K562 (cell line): Measurements from ENCODE around the gene ZNF586. TPM values are rescaled to one million over a fixed set of nuclear protein-coding genes. Genes with fewer than 3 reads are reported as not detected.

Source experiments
- ADNP ChIP-seq: fragments of 200-800 bp; sonication (Bioruptor generic); IDR thresholded peaks from 2 replicates; pipeline ENCODE4 v1.6.1; 2016; ENCODE audit warnings: missing genetic modification characterization, missing compliant biosample characterization
- BRD9 ChIP-seq: fragments of 450-650 bp; IDR thresholded peaks from 2 replicates; pipeline ENCODE4 v1.6.1; 2018; ENCODE audit warnings: low read depth; ENCODE audit not compliant: partially characterized antibody
- CGGBP1 ChIP-seq: fragments of 250-450 bp; sonication (Bioruptor Pico); IDR thresholded peaks from 2 replicates; pipeline ENCODE4 v1.9.0; 2021; ENCODE audit warnings: mild to moderate bottlenecking
- DMBX1 ChIP-seq: fragments of 250-450 bp; sonication (Bioruptor Pico); IDR thresholded peaks from 2 replicates; pipeline ENCODE4 v1.8.0; 2022; ENCODE audit warnings: inconsistent platforms, mild to moderate bottlenecking, moderate library complexity, borderline replicate concordance
- E2F4 ChIP-seq: sonication (generic); formaldehyde crosslinking; IDR thresholded peaks from 2 replicates; pipeline ENCODE4 v1.8.0; 2022; ENCODE audit warnings: mild to moderate bottlenecking, low read depth, missing genetic modification reagents
- MAFF ChIP-seq: IDR thresholded peaks from 2 replicates; pipeline ENCODE4 v1.6.1; 2012; ENCODE audit warnings: low read length, improper control_type of control experiment
- RERE ChIP-seq: sonication (generic); formaldehyde crosslinking; IDR thresholded peaks from 2 replicates; pipeline ENCODE4 v1.8.0; 2023; ENCODE audit warnings: missing genetic modification reagents, mild to moderate bottlenecking, borderline replicate concordance
- RFX1 ChIP-seq: fragments of 450-650 bp; IDR thresholded peaks from 2 replicates; pipeline ENCODE4 v1.6.1; 2016; ENCODE audit warnings: mild to moderate bottlenecking, moderate library complexity
- SMAD4 ChIP-seq: fragments of 250-450 bp; sonication (Bioruptor Pico); conservative IDR thresholded peaks from 2 replicates; pipeline ENCODE4 v1.8.0; 2021; ENCODE audit warnings: inconsistent platforms, mild to moderate bottlenecking, moderate library complexity
- ZNF449 ChIP-seq: fragments of 250-450 bp; sonication (Bioruptor Pico); IDR thresholded peaks from 2 replicates; pipeline ENCODE4 v1.8.0; 2022; ENCODE audit warnings: moderate library complexity, mild to moderate bottlenecking, inconsistent platforms
- ZNF609 ChIP-seq: sonication (generic); formaldehyde crosslinking; IDR thresholded peaks from 2 replicates; pipeline ENCODE4 v1.8.1; 2023; ENCODE audit warnings: missing genetic modification reagents, mild to moderate bottlenecking, borderline replicate concordance
- ZNF639 ChIP-seq, 2 experiments: fragments of 200-800 bp in 1 of 2; sonication (Bioruptor generic) in 1 of 2; sonication (generic) in 1 of 2; formaldehyde crosslinking in 1 of 2; IDR thresholded peaks in 1 of 2; conservative IDR thresholded peaks in 1 of 2; 2 replicates each; pipeline versions ENCODE4 v1.5.0 to v1.6.1; 2016 to 2020; ENCODE audit warnings: missing compliant biosample characterization in 1 of 2, missing genetic modification characterization in 1 of 2, missing genetic modification reagents in 1 of 2
- polyA plus RNA-seq, 8 experiments: library from polyadenylated mRNA; depleted of rRNA in 4 of 8; stranded (reverse) in 5 of 8; unstranded in 3 of 8; fragments of >200 nt; fragmentation: Nextera tagmentation in 2 of 8; fragmentation: Illumina TruSeq in 1 of 8; extraction: Ambion mirVana in 2 of 8; extraction: Trizol in 1 of 8; gene quantifications; 2 replicates each; pipeline versions ENCODE4 v1.2.1 to v1.2.3, GENCODE V29; 2011 to 2014; ENCODE audit warnings: inconsistent platforms in 1 of 8, missing spikeins in 1 of 8
- total RNA-seq, 7 experiments: library from RNA; depleted of rRNA in 6 of 7; stranded (reverse); fragments of >200 nt in 6 of 7; fragmentation: Illumina TruSeq in 2 of 7; extraction: Trizol in 2 of 7; gene quantifications; 2 replicates each; pipeline versions ENCODE4 v1.2.1 to v1.2.3, GENCODE V29; 2011 to 2021; ENCODE audit warnings: low replicate concordance in 1 of 7

ZNF586 gene
- total and polyA plus RNA-seq, 9 of the 15 experiments (the other 6 are each of a cell fraction or from before 2014, with no cell fraction given) = 2.5 to 12.6 (median 8.4) TPM

- TF ChIP-seq ZNF609 (no peak), DMBX1 (CRISPR knock-in tag) (peak; percentile 67; the same call in 1 of the 2 replicates), RERE (CRISPR knock-in tag) (no peak), RFX1 (no peak), ZNF639 (CRISPR knock-in tag; conservative IDR thresholded peaks at IDR 0.05 in 1 of 2, IDR thresholded peaks at IDR 0.05 in 1 of 2) (0 out of 4 replicates have a peak, but pooled peaks of 1 of the 2 experiments have one; percentile 46), E2F4 (no peak), SMAD4 (CRISPR knock-in tag) (peak; percentile 59; the same call in 1 of the 2 replicates), ADNP (no peak), MAFF (no peak), CGGBP1 (CRISPR knock-in tag) (no peak), ZNF449 (CRISPR knock-in tag) (no peak), BRD9 (no peak)
Measured at GRCh38 chr19:57820599-57820998, 51.1 kb downstream of the ZNF586 start (continued).
